GM13977 (cell line): Measurements from ENCODE around the gene CACNA1C.

Source experiments
- DNase-seq: peaks from one replicate; pipeline ENCODE4 v3.0.0; 2012; ENCODE audit warnings: low spot score
- in situ Hi-C: fragments of 300-500 bp; cut with MboI; formaldehyde crosslinking; loops from one replicate; pipeline ENCODE4 v1.12.0; 2022; ENCODE audit warnings: low sequenced_read_pairs, low pct_unique_long_range_greater_than_20kb, mixed read lengths, inconsistent platforms; ENCODE audit not compliant: unreplicated experiment
- TF ChIP-seq, protein P1 (sequence below): IDR thresholded peaks from 2 replicates; pipeline ENCODE4 v1.5.1; 2012; ENCODE audit warnings: mild to moderate bottlenecking, control low read depth; ENCODE audit not compliant: insufficient read depth; ENCODE audit errors: extremely low read depth, missing control alignments

The CACNA1C gene

GRCh38 chr12:2168808-2169207 is 116.0 kb downstream of the CACNA1C start:
- TF ChIP-seq, protein P1, sequence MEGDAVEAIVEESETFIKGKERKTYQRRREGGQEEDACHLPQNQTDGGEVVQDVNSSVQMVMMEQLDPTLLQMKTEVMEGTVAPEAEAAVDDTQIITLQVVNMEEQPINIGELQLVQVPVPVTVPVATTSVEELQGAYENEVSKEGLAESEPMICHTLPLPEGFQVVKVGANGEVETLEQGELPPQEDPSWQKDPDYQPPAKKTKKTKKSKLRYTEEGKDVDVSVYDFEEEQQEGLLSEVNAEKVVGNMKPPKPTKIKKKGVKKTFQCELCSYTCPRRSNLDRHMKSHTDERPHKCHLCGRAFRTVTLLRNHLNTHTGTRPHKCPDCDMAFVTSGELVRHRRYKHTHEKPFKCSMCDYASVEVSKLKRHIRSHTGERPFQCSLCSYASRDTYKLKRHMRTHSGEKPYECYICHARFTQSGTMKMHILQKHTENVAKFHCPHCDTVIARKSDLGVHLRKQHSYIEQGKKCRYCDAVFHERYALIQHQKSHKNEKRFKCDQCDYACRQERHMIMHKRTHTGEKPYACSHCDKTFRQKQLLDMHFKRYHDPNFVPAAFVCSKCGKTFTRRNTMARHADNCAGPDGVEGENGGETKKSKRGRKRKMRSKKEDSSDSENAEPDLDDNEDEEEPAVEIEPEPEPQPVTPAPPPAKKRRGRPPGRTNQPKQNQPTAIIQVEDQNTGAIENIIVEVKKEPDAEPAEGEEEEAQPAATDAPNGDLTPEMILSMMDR: no peak
- in situ Hi-C loops: no loop called here
- no peak for DNase-seq

- DNase-seq: no peak
- TF ChIP-seq, protein P1: no peak
- in situ Hi-C loops: no loop called here
Observed at GRCh38 chr12:2169489-2169888, 116.7 kb downstream of the CACNA1C start.

DNA sequence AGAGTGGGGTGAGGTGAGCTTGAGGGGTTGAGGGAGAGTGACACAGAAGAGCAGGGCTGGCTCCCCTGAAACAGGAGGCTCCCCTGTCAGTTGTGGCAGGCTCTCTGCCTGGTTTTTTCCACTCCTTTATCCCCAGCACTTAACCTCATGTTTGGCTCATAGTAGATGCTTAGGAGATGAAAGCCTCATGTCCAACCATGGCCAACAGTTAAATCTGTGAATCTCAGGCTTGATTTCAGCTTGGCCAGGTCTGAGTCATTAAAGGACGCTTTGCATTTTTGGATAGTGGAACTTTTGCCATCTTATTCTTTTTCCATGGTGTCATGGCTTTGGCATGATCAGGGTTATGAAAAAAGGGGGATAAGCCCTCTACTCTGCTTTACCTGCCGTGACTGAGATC is 117.2 kb downstream of the CACNA1C start:
- TF ChIP-seq, protein P1: no peak
- no peak for DNase-seq
- in situ Hi-C loops: no loop called here

DNA sequence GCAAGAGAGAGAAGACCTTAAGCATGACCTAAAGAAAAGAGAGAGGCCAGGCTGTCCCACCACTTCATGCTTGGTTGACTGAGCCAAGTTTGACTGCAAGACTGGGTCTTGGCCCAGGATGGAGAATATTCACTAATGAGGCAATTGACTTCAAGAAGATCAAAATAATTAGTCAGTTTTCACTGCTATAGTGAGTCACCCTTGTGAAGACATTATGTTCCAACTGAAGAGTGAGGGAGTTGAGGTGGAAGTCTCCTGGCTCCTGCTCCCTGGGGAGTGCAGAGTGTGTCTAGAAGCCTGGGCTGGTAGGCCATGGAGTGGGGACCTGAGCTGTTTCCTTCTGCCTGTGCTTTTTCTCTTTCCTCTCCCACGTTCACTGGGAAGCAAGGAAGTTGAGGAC is 117.6 kb downstream of the CACNA1C start:
- DNase-seq: no peak
- TF ChIP-seq, protein P1: no peak
- in situ Hi-C loops: no loop called here

GRCh38 chr12:2171672-2172426 is 119.1 kb downstream of the CACNA1C start:
- in situ Hi-C loops: no loop called here
- no peak for DNase-seq
- TF ChIP-seq, protein P1: no peak

GRCh38 chr12:2172491-2173214 is 119.9 kb downstream of the CACNA1C start:
- TF ChIP-seq, protein P1: no peak
- in situ Hi-C loops: no loop called here
- DNase-seq: no peak
